DOHH2 (cell line): Measurements from ENCODE around the gene PLEKHM3.

Experiments
- EZH2phosphoT487 ChIP-seq: fragments of 200-600 bp; sonication (generic); IDR thresholded peaks from 2 replicates; pipeline ENCODE4 v1.6.1; 2017; ENCODE audit warnings: borderline replicate concordance, mild to moderate bottlenecking, antibody characterized with exemption, low read length, moderate library complexity, mixed read lengths
- TF ChIP-seq, protein P1 (sequence below): fragments of 200-600 bp; sonication (generic); IDR thresholded peaks from one replicate; pipeline ENCODE4 v1.5.1; 2014; ENCODE audit warnings: antibody characterized with exemption, mild to moderate bottlenecking, low read depth, low read length; ENCODE audit not compliant: poor library complexity, severe bottlenecking

- TF ChIP-seq, protein P1, sequence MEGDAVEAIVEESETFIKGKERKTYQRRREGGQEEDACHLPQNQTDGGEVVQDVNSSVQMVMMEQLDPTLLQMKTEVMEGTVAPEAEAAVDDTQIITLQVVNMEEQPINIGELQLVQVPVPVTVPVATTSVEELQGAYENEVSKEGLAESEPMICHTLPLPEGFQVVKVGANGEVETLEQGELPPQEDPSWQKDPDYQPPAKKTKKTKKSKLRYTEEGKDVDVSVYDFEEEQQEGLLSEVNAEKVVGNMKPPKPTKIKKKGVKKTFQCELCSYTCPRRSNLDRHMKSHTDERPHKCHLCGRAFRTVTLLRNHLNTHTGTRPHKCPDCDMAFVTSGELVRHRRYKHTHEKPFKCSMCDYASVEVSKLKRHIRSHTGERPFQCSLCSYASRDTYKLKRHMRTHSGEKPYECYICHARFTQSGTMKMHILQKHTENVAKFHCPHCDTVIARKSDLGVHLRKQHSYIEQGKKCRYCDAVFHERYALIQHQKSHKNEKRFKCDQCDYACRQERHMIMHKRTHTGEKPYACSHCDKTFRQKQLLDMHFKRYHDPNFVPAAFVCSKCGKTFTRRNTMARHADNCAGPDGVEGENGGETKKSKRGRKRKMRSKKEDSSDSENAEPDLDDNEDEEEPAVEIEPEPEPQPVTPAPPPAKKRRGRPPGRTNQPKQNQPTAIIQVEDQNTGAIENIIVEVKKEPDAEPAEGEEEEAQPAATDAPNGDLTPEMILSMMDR: no peak
- TF ChIP-seq EZH2phosphoT487: no peak
Measured at GRCh38 chr2:207911856-207912255, 113.5 kb downstream of the PLEKHM3 start.
